PC-9 (cell line): Measurements from ENCODE around the gene GMEB2.

ENCODE experiments used
- EZH2 ChIP-seq: fragments of 200-600 bp; sonication (generic); IDR thresholded peaks from 2 replicates; pipeline ENCODE4 v1.8.0; 2017; ENCODE audit warnings: antibody characterized with exemption, low read depth
- TF ChIP-seq, protein P1 (sequence below): fragments of 200-600 bp; sonication (generic); conservative IDR thresholded peaks from 2 replicates; pipeline ENCODE4 v1.6.1; 2017; ENCODE audit warnings: mixed run types, antibody characterized with exemption, mild to moderate bottlenecking, moderate library complexity

GRCh38 chr20:63619086-63619485, 7.8 kb downstream of the GMEB2 start:
- no peak for TF ChIP-seq EZH2
- TF ChIP-seq, protein P1, sequence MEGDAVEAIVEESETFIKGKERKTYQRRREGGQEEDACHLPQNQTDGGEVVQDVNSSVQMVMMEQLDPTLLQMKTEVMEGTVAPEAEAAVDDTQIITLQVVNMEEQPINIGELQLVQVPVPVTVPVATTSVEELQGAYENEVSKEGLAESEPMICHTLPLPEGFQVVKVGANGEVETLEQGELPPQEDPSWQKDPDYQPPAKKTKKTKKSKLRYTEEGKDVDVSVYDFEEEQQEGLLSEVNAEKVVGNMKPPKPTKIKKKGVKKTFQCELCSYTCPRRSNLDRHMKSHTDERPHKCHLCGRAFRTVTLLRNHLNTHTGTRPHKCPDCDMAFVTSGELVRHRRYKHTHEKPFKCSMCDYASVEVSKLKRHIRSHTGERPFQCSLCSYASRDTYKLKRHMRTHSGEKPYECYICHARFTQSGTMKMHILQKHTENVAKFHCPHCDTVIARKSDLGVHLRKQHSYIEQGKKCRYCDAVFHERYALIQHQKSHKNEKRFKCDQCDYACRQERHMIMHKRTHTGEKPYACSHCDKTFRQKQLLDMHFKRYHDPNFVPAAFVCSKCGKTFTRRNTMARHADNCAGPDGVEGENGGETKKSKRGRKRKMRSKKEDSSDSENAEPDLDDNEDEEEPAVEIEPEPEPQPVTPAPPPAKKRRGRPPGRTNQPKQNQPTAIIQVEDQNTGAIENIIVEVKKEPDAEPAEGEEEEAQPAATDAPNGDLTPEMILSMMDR: no peak
